GM18951 (cell line): Measurements from ENCODE around the gene CST3.

Experiments used
- POLR2A ChIP-seq: IDR thresholded peaks from 4 replicates; pipeline ENCODE4 v1.6.1; 2011; ENCODE audit warnings: mild to moderate bottlenecking; ENCODE audit not compliant: insufficient read length, insufficient read depth; ENCODE audit errors: extremely low read depth
- in situ Hi-C: fragments of 300-500 bp; cut with MboI; formaldehyde crosslinking; loops from one replicate; pipeline ENCODE4 v1.12.0; 2022; ENCODE audit warnings: low sequenced_read_pairs, mixed read lengths, inconsistent platforms; ENCODE audit not compliant: unreplicated experiment

Gene CST3

GRCh38 chr20:23625236-23625964 is 12.4 kb downstream of the CST3 start:
- in situ Hi-C loops, result no loop called here
- TF ChIP-seq POLR2A, result no peak

GRCh38 chr20:23624324-23624691 is 13.4 kb downstream of the CST3 start:
- TF ChIP-seq POLR2A, result no peak
- in situ Hi-C loops, result loop anchor here (25.0 kb wide), 1 partner anchor 187 kb away; the partner anchor contains the start of gene CSTL1

GRCh38 chr20:23623666-23624323 is 14.0 kb downstream of the CST3 start:
- no peak for TF ChIP-seq POLR2A
- in situ Hi-C loops, result loop anchor here (25.0 kb wide), 1 partner anchor 186 kb away; the partner anchor contains the start of gene CSTL1

GRCh38 chr20:23622839-23623343 is 14.9 kb downstream of the CST3 start:
- TF ChIP-seq POLR2A, result no peak
- in situ Hi-C loops, result loop anchor here (25.0 kb wide), 1 partner anchor 186 kb away; the partner anchor contains the start of gene CSTL1

- in situ Hi-C loops, result loop anchor here (25.0 kb wide), 1 partner anchor 185 kb away; the partner anchor contains the start of gene CSTL1
These were observed 15.4 kb downstream of the CST3 start for GRCh38 chr20:23622401-23622800.

GRCh38 chr20:23620670-23621386 is 16.9 kb downstream of the CST3 start:
- in situ Hi-C loops, result loop anchor here (25.0 kb wide), 1 partner anchor 184 kb away; the partner anchor contains the start of gene CSTL1

GRCh38 chr20:23614163-23614562 is 23.6 kb downstream of the CST3 start:
- in situ Hi-C loops, result loop anchor here (25.0 kb wide), 1 partner anchor 177 kb away; the partner anchor contains the start of gene CSTL1
- TF ChIP-seq POLR2A, result no peak

- in situ Hi-C loops, result loop anchor here (25.0 kb wide), 1 partner anchor 176 kb away; the partner anchor contains the start of gene CSTL1
- TF ChIP-seq POLR2A, result no peak
These were observed 24.1 kb downstream of the CST3 start for GRCh38 chr20:23613676-23614075.

- TF ChIP-seq POLR2A, result no peak
- in situ Hi-C loops, result loop anchor here (25.0 kb wide), 1 partner anchor 175 kb away; the partner anchor contains the start of gene CSTL1
These were observed 25.4 kb downstream of the CST3 start for GRCh38 chr20:23612396-23612795.

- no peak for TF ChIP-seq POLR2A
- in situ Hi-C loops, result loop anchor here (25.0 kb wide), 1 partner anchor 172 kb away; the partner anchor contains the start of gene CSTL1
These were observed 28.2 kb downstream of the CST3 start for GRCh38 chr20:23609486-23610109.

- in situ Hi-C loops, result loop anchor here (25.0 kb wide), 1 partner anchor 171 kb away; the partner anchor contains the start of gene CSTL1
- TF ChIP-seq POLR2A, result no peak
These were observed 29.4 kb downstream of the CST3 start for GRCh38 chr20:23608251-23608846.
